ACHN (cell line): ENCODE results near the gene PMIS2.

Source experiments
- DNase-seq: peaks from one replicate; pipeline ENCODE4 v3.0.0-alpha.2; 2015
- in situ Hi-C: cut with HindIII; loops from 2 replicates; pipeline ENCODE4 v1.10.0; 2017; ENCODE audit warnings: low sequenced_read_pairs, low pct_ligation_motif_present, low pct_unique_long_range_greater_than_20kb

PMIS2 gene

DNA sequence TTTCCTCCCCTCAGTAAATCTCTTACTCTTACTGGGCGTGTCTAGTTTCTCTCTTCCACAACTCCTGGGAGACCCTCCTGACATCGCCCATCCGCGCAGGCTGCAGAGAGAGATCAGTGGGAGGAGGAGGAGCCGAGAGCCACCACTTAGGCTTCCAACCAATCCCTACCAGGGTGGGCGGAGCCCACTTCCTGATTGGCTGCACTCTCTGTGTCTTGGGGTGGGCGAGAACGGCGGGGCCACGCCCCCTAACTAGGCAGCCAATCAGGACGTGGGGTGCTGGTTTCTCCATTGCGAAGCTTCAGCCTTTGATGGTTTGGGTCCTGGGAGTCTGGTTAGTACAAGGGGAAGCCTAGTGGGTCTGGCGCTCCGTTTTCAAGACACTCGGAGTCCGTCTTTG lies at the start of gene PMIS2:
TSS of gene PMIS2 (plus strand) at position 326 of the 400 bp plus-strand sequence. CDS start 87 bp downstream, outside the sequence.
- no peak for DNase-seq
- in situ Hi-C loops = no loop called here

DNA sequence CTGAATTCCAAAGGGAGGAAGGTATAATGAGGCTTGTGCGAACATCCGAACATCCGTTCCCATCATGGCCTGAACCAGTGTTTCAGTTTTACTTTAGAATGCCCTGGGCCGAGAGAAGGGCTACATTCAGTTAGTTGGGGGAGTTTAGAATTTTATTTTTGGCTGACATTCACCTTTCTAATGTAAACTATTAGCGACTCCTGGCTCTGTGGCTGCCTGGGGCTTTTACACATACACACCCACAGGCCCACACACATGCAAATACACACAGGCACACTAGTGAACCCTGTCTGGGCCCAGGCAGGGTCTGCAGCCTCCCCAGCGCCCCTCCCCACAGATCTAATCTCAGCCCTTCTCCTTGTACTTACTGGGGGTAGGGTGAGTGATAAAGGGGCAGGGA lies 46.7 kb upstream of the PMIS2 start:
- no peak for DNase-seq
- in situ Hi-C loops = no loop called here

DNA sequence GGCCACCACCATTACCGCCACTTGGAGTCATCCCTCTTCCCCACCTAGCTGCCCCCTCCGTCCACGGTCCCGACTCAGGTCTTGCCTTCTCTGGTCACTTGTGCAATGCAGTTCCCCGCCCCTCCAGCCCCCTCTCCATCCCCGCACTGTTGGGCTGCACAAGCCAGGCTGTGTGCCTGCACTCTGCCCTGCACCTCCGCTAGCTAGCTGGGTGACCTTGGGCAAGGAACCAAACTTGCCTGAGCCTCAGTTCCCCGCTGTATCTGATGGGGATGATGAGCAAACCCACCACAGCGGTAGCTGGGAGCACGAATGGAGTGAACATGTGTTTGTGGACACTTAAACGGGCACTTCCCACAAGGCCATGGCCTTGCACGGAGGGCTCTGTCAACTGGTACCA lies 46.1 kb upstream of the PMIS2 start:
- in situ Hi-C loops = no loop called here
- DNase-seq = no peak

DNA sequence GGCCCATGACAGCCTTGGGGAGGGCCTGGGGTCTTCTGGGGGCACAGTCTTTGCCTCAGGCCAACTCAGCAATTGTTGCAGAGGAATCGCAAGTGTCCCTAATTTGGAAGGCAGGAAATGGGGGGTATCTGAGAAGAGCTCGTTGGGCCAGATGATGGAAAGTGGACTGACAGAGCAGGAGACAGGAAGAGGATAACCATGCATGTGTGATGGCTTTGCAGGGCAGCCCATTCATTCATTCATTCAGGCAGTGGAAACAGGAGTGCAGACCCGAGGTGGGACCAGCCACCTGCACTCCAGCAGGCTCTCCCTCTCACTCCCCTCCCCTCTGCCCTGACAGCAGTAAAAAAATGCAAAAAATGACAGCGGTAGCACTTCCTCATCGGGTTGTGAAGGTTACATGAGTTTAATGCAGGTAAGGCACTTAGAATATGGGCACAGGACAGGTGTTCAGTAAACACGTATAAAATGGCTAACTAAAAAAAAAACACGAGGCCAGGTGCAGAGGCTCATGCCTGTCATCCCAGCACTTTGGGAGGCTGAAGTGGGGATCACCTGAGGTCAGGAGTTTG lies 45.5 kb upstream of the PMIS2 start:
- in situ Hi-C loops = no loop called here
- DNase-seq = no peak

DNA sequence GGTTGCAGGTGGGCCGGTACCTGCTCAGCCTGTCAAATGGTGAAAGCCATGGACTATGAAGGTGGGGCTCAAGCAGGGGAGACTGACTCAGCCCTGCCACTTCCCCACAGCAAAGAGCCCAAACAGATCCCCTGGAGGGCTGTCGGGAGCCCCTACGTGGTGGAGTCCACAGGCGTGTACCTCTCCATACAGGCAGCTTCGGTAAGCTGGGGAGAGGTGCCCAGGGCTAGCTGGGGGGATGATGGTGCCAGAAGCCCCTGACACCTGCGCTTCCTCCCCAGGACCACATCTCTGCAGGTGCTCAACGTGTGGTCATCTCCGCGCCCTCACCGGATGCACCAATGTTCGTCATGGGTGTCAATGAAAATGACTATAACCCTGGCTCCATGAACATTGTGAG lies 43.8 kb upstream of the PMIS2 start:
- in situ Hi-C loops = no loop called here
- no peak for DNase-seq

DNA sequence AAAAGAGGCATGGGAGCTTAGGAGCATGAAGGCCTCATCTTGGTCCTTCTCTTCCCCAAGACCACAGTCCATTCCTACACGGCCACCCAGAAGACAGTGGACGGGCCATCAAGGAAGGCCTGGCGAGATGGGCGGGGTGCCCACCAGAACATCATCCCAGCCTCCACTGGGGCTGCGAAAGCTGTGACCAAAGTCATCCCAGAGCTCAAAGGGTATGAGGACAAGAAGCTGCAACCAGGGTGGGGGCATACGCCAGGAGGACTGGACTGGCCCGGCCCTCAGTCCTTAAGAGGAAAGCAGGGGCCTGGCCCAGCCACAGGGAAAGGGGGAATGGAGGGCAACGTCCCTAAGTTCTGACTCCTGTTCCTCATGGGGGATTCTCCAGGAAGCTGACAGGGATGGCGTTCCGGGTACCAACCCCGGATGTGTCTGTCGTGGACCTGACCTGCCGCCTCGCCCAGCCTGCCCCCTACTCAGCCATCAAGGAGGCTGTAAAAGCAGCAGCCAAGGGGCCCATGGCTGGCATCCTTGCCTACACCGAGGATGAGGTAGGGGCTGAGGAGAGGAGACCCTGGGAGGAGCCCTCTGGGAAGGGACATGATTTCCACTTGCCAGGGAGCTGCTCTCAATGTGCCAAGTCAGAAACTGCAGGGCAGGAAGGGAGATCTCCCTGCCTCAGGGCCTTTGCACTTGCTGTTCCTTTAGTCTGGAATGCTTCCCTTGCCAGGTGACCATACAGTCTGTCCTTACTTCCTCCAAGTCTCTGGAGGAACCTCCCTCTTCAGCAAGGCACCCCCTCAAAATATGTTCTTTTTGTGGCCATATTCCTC lies 42.5 kb upstream of the PMIS2 start:
- no peak for DNase-seq
- in situ Hi-C loops = no loop called here

GRCh38 chr19:35544110-35544802 lies 41.7 kb upstream of the PMIS2 start:
- no peak for DNase-seq
- in situ Hi-C loops = no loop called here

DNA sequence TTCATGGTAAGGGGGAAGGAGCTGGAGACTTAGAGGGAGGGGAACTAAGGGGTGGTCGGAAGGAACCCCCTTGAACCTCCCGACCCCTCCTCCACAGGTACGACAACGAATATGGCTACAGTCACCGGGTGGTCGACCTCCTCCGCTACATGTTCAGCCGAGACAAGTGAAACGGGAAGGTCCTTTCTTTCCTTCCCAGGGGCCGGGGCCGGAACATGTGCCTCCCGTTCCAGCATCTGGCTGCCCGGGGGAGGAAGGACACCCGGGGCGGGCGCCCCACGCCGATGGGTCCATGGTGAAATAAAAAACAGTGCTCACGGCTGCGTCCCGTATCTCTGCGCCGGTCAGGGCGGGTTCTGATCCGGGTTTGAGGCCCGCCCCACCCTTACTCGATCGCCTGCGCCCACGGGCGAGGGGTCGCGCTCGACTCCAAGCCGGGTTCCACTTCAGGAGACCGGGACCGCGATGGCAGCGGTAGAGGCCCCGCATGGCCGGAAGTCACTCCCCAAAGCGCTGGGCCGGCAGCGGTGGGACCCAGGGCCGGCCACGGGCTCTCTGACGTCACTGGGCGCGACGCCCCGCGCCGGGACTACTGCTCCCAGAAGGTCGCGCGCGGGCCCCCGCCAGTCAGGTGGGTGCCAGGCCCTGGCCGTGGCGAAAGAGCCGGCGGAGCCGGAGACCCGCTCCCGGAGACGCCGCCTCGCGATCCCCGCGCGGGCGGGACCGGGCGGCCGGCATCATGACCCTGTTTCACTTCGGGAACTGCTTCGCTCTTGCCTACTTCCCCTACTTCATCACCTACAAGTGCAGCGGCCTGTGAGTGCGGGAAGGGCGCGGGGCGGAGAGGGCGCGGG lies 40.7 kb upstream of the PMIS2 start, which contains the start of gene TMEM147:
TSS of gene TMEM147 (plus strand) at position 626 of the 854 bp plus-strand sequence. CDS start at position 740, 114 bp downstream.
- in situ Hi-C loops = no loop called here
- DNase-seq = peak; percentile 86

- in situ Hi-C loops = no loop called here
- DNase-seq = peak; percentile 32
Observed at GRCh38 chr19:35545855-35546381, 40.1 kb upstream of the PMIS2 start.

- in situ Hi-C loops = no loop called here
Observed at GRCh38 chr19:35546532-35546931, 39.4 kb upstream of the PMIS2 start.

DNA sequence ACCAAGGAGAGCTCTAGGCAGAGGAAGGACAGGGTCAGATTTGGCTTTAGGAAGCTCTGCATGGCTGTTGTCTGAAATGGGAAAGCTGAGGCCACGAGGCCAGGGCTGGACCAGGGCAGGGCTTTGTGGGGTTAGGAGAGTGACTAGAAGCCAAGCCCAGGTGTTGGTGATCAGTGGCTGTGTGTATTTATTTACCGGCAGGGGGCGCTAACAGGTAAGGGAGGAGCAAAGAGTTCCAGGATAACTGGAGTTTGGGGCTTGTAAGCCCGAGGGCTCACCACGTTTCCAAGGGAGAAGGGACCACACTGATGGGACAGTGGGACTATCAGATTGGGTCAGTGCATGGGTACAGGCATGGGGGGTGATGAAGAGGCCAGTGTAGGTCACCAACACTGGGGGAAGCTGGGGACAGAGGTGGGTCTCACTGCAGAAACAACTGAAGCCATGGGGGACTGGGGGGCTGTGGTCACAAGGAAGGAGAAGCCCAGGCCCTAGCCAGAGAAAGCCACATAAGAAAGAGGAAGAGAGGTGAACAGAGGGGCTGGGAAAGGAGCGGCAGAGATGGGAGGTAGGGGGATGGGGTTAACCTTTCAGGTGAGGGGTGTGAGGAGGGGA lies 36.7 kb upstream of the PMIS2 start:
- DNase-seq = peak; percentile 69
- in situ Hi-C loops = no loop called here

More at GRCh38 chr19:35546532-35546931, 39.4 kb upstream of the PMIS2 start:
- DNase-seq = no peak

GRCh38 chr19:35549879-35550523 lies 36.0 kb upstream of the PMIS2 start:
- no peak for DNase-seq
- in situ Hi-C loops = no loop called here

DNA sequence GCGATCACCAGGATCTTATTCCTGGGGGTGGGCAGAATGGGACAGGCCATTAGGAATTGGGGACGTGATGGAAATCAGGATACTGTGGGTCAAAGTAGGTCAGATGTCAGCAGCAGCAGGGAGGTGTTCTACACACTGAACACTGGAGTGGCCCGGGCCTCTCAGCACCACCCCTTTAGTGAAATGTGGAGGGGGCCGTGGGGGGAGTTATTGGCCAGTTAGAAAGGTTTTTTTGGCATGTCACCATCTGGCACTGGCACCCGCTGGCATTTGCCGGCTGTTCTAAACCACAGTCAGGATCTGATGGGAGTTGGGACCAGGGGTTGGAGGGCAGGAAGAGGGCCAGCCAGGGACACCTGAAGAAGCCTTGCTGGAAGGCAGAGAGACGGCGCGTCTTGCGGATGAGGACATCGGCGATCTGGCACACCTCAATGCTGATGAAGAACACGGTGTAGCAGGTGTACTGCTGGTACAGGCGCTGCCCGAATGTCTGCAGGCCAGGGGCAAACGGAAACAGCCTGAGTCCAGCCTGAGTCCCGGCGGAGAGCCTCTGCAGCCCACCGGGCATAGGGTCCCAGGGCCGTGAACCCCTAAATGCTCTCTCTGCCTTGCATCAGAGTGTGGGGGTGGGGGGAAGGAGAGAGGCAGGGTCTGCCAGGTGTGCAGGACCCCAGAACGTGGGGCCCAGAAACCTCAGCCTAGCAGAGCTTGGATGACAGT lies 34.7 kb upstream of the PMIS2 start:
- in situ Hi-C loops = no loop called here
- no peak for DNase-seq

DNA sequence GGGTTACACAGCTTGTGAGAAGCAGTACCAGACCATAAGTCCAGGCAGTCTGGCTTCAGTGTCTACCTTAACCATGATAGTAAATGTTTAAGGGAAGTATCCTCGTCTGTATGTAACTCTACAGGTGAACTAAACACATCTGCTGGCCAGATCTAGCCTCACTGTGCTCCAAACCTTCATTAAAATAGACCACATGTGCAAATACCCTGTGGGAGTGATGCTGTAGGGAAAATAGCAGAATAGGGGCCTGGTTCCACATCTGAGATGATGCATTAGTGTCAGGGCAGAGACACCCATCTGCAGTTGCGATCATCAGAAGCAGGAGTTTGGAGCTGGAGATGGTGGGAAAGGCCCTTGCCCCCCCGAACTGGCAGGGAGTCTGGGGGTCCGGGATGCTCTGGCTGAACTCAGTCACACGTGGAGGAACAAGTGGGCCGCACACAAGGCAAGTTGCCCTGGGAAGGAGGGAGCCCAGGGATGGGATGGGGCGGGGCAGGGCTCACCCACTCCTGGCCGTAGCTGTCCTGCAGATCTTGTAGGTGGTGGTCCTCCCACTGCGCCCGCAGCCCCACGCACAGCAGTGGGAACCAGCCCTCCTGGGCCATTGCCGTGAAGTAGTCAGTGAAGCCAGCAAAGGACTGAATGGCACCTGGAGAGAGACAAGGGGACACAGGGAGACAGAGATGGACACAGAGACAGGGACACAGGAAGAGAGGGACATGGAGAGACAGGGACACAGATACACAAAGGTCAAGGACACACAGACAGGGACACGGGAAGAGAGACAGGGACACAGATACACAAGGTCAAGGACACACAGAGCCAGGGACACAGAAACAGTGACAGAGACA lies 33.2 kb upstream of the PMIS2 start:
- DNase-seq = no peak
- in situ Hi-C loops = no loop called here

GRCh38 chr19:35553385-35554000 lies 32.5 kb upstream of the PMIS2 start:
- in situ Hi-C loops = no loop called here
- DNase-seq = no peak

- no peak for DNase-seq
- in situ Hi-C loops = no loop called here
Observed at GRCh38 chr19:35554076-35554475, 31.9 kb upstream of the PMIS2 start.
